Subcutaneous abdominal adipose tissue (tissue), 5 donors: Measurements from ENCODE around the gene PCSK2.

Experiments
- H3K27ac ChIP-seq: one replicate; pipeline ENCODE4 v1.7.0; 2013; ENCODE audit warnings: low read depth, mild to moderate bottlenecking, inconsistent platforms, low read length, moderate library complexity
- H3K27me3 ChIP-seq, 5 donors: one replicate each; pipeline ENCODE4 v1.7.0; 2013; ENCODE audit warnings: low read length in 5 of 5, inconsistent platforms in 1 of 5; ENCODE audit not compliant: control insufficient read depth in 5 of 5, insufficient read depth in 4 of 5
- H3K36me3 ChIP-seq, 5 donors: one replicate each; pipeline ENCODE4 v1.7.0; 2013; ENCODE audit warnings: low read length in 5 of 5; ENCODE audit not compliant: control insufficient read depth in 5 of 5, insufficient read depth in 5 of 5
- H3K4me1 ChIP-seq, 5 donors: one replicate each; pipeline ENCODE4 v1.7.0; 2013; ENCODE audit warnings: low read length in 5 of 5, mild to moderate bottlenecking in 3 of 5, moderate library complexity in 1 of 5; ENCODE audit not compliant: control insufficient read depth in 5 of 5, insufficient read depth in 5 of 5
- H3K4me3 ChIP-seq, 5 donors: one replicate each; pipeline ENCODE4 v1.7.0; 2013; ENCODE audit warnings: low read length in 5 of 5, low read depth in 1 of 5
- H3K9ac ChIP-seq, 5 donors: one replicate each; pipeline ENCODE4 v1.7.0; 2013; ENCODE audit warnings: low read length in 5 of 5, mild to moderate bottlenecking in 4 of 5, moderate library complexity in 3 of 5
- H3K9me3 ChIP-seq, 5 donors: one replicate each; pipeline ENCODE4 v1.7.0; 2013; ENCODE audit warnings: low read length in 5 of 5; ENCODE audit not compliant: control insufficient read depth in 5 of 5
- donor health status: healthy.
- donor health status: healthy.
- donor health status: healthy.
- donor health status: healthy.
- donor health status: healthy.

PCSK2 gene

GRCh38 chr20:17515053-17515452, 288.2 kb downstream of the PCSK2 start:
- H3K27ac ChIP-seq = no peak overlapping the region
- no peaks in the 10 kb centered on the region for H3K9me3 ChIP-seq
- no peaks in the 10 kb centered on the region for H3K27me3 ChIP-seq
- H3K4me1 ChIP-seq = peaks cover 0 to 3% (median 0%) of the 10 kb centered on the region in 5 donors
- H3K9ac ChIP-seq = no peak overlapping the region
- no peaks in the 10 kb centered on the region for H3K36me3 ChIP-seq
- no peak overlapping the region for H3K4me3 ChIP-seq

DNA sequence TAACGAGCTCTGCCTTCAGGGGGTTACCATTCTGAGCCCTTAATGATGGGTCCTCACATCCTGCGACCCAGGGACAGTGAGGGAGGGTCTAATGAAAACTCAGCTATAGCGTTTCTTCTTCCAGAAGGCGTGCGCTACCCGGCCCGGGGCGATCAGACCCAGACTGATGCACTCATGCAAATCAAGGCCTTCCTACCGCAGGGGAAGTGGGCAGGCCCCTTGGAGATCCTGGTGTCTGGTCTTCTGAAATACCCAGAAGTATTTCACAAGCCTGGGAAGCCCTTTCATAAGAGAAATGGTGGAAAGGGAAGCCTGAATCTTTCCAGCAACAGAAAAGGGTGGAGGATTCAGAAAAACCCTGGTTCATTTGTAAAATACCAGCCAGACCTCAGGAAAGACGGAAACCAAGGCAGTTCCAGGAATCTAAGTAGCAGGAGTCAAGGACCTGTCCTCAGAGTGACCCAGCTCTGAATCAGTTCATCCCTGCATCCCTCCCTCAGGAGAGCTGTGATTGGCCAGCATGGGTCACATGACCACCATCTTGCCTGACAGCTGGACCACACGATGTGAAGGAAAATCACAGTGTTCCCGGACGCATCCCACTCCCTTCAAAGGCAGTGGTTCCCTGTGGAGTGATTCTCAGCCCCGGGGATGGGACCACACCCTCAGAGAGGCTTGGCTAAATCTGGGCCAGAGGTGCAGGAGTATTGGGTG, 291.7 kb downstream of the PCSK2 start:
- H3K4me3 ChIP-seq = no peak overlapping the region
- no peaks in the 10 kb centered on the region for H3K27me3 ChIP-seq
- H3K36me3 ChIP-seq = no peaks in the 10 kb centered on the region
- H3K9ac ChIP-seq = no peak overlapping the region
- H3K4me1 ChIP-seq = peaks cover 0 to 18% (median 3%) of the 10 kb centered on the region in 5 donors
- H3K9me3 ChIP-seq = no peaks in the 10 kb centered on the region
- no peak overlapping the region for H3K27ac ChIP-seq

- H3K4me3 ChIP-seq = no peak overlapping the region
- no peaks in the 10 kb centered on the region for H3K36me3 ChIP-seq
- H3K4me1 ChIP-seq = peaks cover 0 to 18% (median 3%) of the 10 kb centered on the region in 5 donors
- H3K9me3 ChIP-seq = no peaks in the 10 kb centered on the region
- H3K27ac ChIP-seq = no peak overlapping the region
- no peaks in the 10 kb centered on the region for H3K27me3 ChIP-seq
- no peak overlapping the region for H3K9ac ChIP-seq
Measured at GRCh38 chr20:17519606-17520285, 292.9 kb downstream of the PCSK2 start.

GRCh38 chr20:17520583-17520982, 293.7 kb downstream of the PCSK2 start:
- Histone ChIP-seq H3K4me1 (peaks cover 0 to 18% (median 3%) of the 10 kb centered on the region in 5 donors), H3K27ac (no peak overlapping the region), H3K36me3 (no peaks in the 10 kb centered on the region), H3K9ac (no peak overlapping the region), H3K27me3 (no peaks in the 10 kb centered on the region), H3K9me3 (no peaks in the 10 kb centered on the region), H3K4me3 (no peak overlapping the region)

- Histone ChIP-seq H3K36me3 (no peaks in the 10 kb centered on the region), H3K4me3 (no peak overlapping the region), H3K27ac (no peak overlapping the region), H3K27me3 (no peaks in the 10 kb centered on the region), H3K9me3 (no peaks in the 10 kb centered on the region), H3K4me1 (peaks cover 0 to 18% (median 3%) of the 10 kb centered on the region in 5 donors), H3K9ac (no peak overlapping the region)
Measured at GRCh38 chr20:17522528-17522927, 295.7 kb downstream of the PCSK2 start.

DNA sequence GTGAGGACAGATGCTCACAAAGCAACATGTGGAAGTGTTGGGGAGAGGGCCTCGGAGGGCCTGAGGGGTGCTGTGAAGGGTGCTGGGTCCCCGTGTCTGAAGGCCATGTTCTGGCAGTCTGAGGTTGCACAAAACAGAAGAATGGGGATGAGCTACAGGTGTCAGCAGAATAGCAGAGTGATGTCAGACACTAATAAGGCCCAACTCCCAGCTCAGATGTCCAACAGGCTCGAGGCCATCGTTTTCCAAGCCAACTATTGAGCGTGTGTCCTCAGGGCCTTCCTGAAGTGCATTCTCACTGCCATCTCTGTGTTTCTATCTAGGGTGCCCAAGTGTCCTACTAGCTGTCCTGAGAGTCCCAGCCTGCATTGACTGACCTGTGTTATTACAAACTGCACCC, 296.5 kb downstream of the PCSK2 start:
- Histone ChIP-seq H3K9me3 (no peaks in the 10 kb centered on the region), H3K27me3 (no peaks in the 10 kb centered on the region), H3K4me1 (peaks cover 0 to 18% (median 3%) of the 10 kb centered on the region in 5 donors), H3K4me3 (no peak overlapping the region), H3K27ac (no peak overlapping the region), H3K9ac (no peak overlapping the region), H3K36me3 (no peaks in the 10 kb centered on the region)

DNA sequence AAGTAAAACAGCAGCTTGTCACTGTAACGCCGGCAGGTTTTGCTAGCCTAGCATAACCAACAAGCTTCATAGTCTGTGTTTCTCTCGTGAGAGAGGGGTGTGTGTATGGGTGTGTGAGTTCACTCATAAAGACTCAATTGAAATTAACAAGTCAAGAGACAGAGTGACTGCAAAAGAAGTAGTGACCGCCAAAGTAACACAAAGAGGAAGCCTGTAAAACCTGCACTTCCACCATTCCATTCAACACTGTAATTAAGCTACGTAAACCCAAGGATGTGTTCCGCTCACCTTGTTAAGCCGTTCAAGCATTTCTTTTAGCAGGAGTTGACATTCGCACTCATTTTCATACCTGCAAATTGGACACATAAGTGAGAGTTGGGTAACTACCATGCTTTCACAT, 297.7 kb downstream of the PCSK2 start:
- no peak overlapping the region for H3K27ac ChIP-seq
- H3K27me3 ChIP-seq = no peaks in the 10 kb centered on the region
- no peaks in the 10 kb centered on the region for H3K36me3 ChIP-seq
- no peak overlapping the region for H3K9ac ChIP-seq
- no peak overlapping the region for H3K4me3 ChIP-seq
- H3K4me1 ChIP-seq = peaks cover 0 to 18% (median 0%) of the 10 kb centered on the region in 5 donors
- no peaks in the 10 kb centered on the region for H3K9me3 ChIP-seq

- Histone ChIP-seq H3K36me3 (no peaks in the 10 kb centered on the region), H3K4me3 (no peak overlapping the region), H3K9ac (no peak overlapping the region), H3K9me3 (no peaks in the 10 kb centered on the region), H3K4me1 (peaks cover 0 to 20% (median 0%) of the 10 kb centered on the region in 5 donors), H3K27me3 (no peaks in the 10 kb centered on the region), H3K27ac (no peak overlapping the region)
Measured at GRCh38 chr20:17525132-17525531, 298.3 kb downstream of the PCSK2 start.

GRCh38 chr20:17525650-17526049, 298.8 kb downstream of the PCSK2 start:
- no peaks in the 10 kb centered on the region for H3K36me3 ChIP-seq
- peaks cover 0 to 20% (median 4%) of the 10 kb centered on the region in 5 donors for H3K4me1 ChIP-seq
- H3K27me3 ChIP-seq = no peaks in the 10 kb centered on the region
- no peak overlapping the region for H3K4me3 ChIP-seq
- no peaks in the 10 kb centered on the region for H3K9me3 ChIP-seq
- no peak overlapping the region for H3K27ac ChIP-seq
- no peak overlapping the region for H3K9ac ChIP-seq

DNA sequence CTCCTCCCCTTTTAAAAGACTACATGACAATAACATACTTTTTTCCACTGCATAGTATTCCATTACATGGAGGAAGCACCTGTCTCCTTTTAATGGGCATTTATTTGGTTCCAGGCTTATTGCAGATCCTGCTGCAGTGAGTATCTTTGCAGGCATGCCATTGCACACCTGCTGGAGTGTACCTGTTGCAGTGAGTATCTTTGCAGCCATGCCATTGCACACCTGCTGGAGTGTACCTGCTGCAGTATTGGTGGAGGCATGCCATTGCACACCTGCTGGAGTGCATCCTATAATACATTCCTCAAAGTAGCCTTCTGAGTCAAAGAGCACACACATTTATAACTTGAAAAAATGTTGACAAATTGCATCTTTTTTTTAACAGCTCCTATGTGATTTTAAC, 302.7 kb downstream of the PCSK2 start:
- H3K9me3 ChIP-seq = no peaks in the 10 kb centered on the region
- H3K27me3 ChIP-seq = no peaks in the 10 kb centered on the region
- H3K4me3 ChIP-seq = no peak overlapping the region
- H3K36me3 ChIP-seq = no peaks in the 10 kb centered on the region
- no peak overlapping the region for H3K27ac ChIP-seq
- H3K4me1 ChIP-seq = peaks cover 0 to 16% (median 15%) of the 10 kb centered on the region in 5 donors
- no peak overlapping the region for H3K9ac ChIP-seq
